Kidney glomerular epithelial cell (primary cell): ENCODE results near the gene SV2C.
"Not testable (repeated sequence)": the region's sequence is repeated elsewhere in the genome, so short reads cannot be mapped to it uniquely, and the experiment has no call there.

Experiments
- DNase-seq: peaks from one replicate; lab custom pipeline; 2025; lab: John Stamatoyannopoulos, UW

SV2C gene

DNA sequence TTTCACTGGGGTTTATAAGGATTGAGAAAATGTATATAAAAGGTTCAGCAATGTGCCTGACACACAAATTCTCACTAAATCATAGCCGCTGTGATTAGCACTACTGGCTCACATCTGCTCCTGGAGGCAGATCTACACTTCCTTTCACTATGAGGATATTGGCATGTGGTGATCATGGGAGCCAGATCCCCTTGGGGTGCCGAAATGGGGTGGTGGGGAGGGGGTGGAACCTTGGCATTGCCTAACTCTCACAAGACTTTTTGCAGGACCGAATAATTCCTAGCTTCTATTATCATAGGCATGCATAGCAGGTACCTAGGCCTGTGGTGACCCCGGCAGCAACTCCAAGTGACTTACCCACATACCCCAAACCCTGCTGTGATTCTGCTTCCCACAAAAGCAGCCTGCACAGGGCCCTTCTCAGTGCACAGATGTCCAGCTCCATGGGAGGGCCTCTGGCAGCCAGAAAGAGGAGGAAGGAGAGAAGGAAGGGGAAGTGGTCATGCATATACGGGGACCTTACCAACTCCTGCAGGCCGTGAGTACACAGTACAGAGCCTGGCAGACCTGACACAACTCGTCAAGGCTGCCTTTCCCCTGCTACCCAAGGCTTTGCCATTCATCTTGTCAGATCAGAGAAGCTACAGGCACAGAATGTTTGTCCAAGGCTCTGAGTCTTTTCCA is 258.6 kb downstream of the SV2C start:
- DNase-seq = no peak

DNA sequence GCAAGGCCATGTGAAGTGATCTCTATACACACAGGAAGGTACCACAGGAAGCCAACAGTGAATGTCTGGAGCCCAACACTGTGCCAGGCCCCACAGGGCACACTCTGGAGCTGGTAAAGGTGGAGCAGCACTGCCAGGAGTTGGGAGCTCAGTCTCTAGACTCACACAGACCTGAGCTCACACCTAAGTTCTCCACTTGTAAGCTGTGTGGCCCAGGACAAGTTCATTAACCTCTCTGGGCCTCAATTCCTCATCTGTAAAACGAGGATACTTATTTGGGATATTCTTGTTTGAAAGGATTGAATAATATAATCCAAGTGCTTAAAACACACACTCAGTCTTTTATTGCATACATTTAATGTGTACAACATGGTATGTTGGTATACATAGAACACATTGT is 259.3 kb downstream of the SV2C start:
- no peak for DNase-seq

DNA sequence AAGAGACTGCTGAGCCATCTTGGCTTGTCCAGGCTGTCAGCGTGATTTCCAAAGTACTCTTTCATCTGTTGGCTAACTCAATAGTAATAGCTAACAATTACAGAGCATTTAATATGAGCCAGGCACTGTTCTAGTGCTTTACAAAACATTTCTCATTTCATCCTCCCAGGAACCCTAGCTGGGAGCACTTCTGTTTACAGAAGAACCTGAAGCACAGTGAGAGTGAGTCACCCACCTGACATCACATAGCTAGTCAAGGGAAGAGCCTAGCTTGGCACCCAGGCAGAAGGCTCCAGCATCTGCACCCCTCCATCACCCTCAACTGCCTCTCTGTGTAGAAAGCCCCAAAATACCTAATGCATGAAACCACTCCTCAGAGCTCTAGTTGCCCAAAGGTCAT is 262.4 kb downstream of the SV2C start:
- no peak for DNase-seq

DNA sequence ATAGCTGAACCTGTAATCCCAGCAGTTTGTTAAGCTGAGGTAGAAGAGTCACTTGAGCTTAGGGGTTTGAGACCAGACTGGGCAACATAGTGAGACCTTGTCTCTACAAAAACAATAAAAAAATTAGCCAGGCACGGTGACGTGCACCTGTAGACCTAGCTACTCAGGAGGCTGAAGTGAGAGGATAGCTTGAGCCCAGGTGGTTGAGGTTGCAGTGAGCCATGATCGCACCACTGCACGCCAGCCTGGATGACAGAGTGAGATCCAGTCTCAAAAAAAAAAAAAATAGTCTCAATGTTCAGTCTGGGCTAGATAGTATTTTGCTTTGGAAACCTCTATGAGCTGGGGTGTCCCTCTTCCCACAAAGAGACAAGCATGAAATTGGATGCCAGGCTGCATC is 268.0 kb downstream of the SV2C start:
- DNase-seq = no peak

DNA sequence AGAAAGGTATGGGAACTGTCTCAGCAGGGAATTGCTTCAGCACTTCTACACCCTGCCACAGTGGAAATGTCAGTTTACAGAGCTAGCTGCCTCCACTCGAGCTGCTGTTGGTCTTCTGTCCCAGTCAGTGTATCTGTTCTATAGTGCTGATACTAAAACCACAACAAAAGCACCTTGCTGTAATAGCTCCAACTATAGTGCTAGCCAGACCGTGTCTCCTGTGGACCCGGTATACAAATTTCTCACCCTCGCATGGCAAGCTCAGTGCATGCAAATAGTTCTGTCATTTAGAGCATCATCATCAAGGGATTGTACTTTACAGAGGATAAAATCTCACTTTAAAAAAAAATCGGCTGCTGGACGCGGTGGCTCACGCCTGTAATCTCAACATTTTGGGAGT is 268.4 kb downstream of the SV2C start:
- DNase-seq = no peak

DNA sequence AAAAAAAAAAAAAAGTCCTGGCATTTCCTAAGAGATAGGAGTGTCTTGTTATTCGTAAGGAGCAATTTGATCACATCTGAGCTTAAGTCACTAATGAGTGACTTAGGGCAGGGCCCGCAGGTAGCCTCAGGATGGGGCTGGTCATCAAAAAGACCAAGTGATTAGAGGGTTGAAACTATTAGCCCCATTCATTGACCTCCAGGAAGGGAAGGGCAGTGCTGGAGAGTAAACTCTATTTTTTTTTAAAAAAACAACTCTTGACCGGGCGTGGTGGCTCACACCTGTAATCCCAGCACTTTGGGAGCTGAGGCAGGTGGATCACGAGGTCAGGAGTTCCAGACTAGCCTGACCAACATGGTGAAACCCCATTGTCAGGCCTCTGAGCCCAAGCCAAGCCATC is 273.7 kb downstream of the SV2C start:
- DNase-seq = no peak

DNA sequence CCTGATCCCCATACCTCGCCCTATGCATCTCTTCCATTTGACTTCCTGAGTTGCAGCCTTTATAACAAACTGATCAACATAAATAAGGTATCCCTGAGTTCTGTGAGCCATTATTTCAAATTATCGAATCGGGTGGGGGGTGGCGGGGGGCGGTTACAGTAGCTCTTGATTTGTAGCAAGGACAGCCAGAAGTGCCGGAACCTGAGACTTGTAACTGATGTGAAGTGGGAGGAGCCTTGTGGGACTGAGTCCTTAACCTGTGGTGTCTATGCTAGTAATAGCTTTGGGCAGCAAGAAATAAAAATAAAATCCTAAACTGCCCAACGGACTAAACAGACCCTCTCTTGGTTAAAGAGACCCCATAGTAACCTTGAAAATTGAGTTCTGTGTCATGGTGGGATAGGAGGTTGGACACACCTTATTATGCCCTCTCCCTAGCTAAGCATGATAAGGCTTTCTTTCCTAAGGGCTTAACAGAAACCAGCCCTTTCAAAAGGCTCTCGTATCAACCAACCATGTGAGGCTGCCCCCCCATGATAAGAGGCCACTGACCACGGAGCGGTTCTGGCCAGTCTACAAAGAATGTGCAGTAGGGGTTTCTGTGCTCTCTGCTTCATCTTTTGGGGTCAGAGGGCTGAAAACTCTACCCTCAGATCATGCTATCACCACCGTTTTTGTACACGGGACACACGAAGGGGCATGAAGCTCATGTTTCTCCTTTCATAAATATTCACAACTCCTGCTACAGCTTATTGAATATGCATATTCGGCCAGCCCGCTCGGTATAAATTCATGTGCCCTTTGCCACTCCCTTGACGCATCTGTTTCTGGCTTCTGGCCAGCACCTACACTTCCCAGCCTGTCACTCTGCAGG is 280.4 kb downstream of the SV2C start:
- no peak for DNase-seq

DNA sequence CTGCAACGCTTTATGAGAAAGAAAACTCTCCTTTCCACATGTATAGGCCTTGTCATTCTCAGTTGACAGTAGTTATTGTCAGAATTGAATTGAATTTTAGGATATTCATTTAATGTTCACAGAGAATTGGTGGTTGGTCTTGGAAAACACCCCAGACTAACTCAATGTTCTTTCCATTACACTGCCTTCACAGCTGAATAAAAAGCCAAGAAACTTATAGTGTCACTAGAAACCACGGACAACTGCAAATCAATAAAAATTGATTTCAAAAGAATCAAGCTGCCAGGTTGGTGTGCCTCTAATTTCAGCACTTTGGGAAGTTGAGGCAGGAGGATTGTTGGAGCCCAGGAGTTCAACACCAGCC is 281.0 kb downstream of the SV2C start:
- DNase-seq = no peak

DNA sequence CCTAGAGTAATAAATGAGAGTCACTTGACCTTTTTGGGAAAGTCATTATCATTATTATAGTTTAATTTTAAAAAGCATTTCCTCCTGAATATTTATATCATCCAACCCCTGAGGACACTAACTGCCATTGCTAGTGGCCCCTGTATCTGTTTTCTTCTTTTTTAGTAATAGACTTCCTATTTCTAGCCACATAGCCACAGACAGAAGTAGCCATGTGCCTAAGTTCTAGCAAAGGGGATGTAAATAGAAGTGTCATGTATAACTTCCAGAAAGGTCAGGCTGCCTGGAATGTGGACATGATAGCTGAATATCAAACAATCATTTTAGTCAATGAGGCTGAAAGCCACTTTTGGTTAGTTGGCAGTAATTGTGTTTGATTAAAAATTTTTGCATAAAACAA is 282.4 kb downstream of the SV2C start:
- no peak for DNase-seq

DNA sequence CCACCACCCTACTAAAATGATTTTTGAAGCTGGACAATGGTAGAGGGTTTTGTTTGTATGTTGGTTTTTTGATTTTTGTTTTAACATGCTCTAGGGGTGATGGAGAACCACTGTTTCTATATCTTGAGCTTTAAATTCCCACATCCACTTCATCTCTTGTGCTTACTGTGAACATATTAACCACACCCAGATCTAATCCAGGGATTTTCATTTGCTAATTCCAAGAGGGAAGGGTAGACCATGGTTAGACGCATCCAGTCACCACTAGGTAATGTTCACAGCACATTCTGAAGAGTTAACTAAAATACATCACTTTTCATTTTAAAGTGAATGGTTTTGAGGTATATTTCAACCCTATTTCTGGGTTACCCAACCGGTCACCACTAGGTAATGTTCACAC is 283.4 kb downstream of the SV2C start:
- no peak for DNase-seq

DNA sequence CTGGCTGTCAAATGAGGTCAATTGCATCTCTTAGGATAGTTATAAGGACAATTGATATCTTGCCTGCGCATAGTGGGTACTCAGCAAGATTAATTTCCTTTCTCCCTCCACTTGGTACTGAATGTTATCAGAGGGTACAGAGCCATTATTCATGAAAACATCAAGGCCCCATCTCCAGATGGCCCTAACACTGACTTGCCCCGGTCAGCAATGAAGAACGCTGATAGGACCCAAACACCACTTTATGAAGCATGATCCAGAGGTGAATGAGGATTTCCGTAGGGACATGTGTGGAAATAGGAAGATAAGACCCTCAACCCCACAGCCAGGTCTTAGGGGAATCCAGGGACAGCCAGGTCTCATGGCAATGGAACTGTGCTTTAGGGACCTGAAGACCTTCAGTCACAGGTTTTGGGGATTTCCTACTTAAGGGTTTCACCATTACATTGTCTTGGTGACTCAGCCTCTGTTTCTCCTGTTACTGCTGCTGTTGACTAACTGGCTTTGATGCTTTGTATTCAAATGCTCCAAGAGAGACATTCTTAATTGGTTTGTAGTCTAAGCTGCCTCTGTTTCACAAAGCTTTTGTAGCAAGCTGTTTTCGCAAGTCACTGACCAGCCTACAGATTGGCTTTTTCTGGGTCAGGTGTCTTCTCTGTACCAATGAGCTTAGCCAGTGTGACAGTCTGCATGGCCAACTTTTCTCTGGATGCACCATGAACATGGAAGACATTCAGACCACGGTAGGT is 284.6 kb downstream of the SV2C start:
- DNase-seq = no peak

DNA sequence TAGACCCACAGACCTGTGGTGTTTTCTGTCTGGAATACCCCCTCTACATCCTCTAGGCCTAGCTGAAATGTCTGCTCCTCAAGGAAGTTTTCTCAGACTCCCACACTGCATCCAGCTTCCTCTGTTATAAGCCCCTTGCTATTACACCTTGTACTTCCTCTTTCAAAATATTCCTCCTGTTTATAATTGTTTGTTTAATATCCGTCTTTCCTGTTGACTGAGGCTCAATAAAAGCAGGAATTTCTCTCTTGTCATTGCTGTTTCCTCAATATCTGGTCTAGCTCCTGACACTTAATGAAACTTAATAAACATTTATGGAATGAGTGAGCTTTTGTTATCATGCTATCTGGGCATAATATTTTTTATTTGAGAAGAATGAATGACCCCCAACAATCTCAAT is 285.8 kb downstream of the SV2C start:
- no peak for DNase-seq

DNA sequence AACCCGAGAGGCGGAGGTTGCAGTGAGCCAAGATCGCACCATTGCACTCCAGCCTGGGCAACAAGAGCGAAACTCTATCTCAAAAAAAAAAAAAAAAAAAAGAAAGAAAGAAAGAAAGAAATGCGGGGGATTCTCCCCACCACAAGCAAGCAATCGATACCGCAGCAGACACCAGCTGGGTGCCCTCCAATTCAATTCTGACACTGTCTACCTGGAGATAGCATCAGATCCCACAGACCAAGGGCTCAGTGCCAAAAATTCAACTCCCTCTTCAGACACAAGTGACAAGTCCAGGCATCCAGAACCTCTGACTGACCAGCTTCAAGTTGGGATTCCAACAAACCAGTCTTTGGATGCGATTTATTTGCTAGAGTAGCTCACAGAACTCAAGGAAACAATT is 286.5 kb downstream of the SV2C start:
- DNase-seq = not testable (repeated sequence)

DNA sequence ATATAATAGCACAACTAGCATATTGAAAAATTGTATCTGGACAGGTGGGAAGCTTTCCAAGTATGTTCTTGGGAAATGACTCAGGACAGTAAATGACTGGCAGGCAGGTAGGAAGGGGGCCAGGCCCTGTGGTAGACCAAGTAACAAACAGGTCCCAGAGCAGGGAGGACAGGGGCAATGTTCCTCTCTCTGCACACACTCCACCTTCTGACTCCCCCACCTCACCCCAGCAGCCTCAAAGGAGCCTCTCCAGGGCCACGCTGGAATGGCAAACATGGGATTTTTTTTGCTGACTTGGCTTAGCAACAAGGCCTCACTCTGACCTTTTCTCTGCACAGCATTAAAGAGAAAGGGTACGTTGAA is 288.8 kb downstream of the SV2C start:
- DNase-seq = no peak

DNA sequence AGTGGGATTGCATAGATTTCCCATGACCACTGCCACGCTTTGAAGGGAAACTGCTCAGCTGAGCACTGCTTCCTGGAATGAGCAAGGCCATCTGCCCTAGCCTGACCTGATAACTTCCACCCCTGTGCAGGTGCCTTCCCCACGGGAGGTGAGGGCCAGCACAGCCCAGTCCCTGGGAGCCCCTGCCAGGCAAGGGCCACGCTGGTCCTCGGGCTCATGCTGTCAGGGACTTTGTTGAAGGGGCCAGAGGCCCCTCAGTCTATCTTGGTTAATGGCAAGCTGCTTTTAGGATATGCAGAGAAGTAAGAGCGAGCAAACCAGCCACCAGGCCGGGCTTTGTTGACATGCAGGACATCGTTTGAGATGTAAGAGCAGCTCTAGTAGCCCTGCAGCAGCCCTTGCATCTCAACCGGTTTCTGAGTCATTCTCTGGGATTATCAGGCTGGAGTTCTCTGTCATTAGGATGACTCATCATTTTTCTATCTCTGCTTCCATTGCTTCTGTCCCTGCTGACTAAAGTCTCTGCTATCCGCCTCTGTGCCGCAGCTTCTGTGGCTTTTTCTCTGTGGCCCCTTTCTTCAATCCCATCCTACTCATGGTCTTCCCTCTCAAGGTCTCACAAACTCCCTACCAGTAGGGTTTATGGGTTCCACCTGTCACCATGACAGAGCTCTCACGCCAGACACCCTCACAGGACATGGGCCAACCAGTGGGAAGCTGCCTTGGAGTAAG is 289.3 kb downstream of the SV2C start:
- DNase-seq = peak; percentile 92

DNA sequence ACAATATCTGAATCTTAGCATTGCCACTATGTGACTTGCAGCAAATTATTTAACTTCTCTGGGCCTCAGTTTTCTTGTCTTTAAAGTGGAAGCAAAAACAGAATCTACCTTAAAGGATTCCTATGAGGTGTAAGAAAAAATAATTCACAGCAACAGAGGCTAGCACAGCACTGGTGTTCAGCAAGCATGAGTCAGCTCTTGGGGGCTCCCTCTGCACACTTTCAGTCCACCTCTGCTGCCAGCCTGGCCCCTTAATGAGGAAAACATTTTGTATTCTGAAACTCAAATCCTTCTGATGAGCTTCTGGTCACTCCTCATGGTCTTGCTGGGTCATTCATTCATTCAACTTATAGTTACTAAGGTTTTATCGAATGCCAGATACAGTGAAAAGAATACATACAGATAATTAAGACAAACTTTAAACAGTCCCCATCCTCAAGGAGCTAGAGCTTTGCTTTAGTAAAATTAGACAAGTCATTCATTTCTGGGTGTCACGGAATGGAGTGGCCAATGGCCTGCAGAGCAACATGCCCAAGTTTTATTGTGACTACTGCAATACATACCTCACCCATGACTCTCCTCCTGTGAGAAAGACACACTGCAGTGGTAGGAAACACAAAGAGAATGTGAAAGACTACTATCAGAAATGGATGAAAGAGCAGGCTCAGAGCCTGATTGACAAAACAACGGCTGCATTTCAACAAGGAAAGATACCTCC is 293.1 kb downstream of the SV2C start:
- no peak for DNase-seq

DNA sequence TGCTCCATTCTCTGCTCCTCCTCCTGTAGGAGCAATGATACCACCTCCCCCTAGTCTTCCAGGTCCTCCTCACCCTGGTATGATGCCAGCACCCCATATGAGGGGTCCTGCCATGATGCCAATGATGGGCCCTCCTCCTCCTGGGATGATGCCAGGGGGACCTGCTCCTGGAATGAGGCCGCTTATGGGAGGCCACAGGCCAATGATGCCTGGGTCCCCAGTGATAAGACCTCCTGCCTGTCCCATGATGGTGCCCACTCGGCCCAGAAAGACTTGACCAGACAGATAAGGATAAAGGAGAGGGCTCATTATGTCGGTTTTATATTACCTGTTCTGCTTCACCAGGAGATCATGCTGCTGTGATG is 293.7 kb downstream of the SV2C start:
- no peak for DNase-seq

DNA sequence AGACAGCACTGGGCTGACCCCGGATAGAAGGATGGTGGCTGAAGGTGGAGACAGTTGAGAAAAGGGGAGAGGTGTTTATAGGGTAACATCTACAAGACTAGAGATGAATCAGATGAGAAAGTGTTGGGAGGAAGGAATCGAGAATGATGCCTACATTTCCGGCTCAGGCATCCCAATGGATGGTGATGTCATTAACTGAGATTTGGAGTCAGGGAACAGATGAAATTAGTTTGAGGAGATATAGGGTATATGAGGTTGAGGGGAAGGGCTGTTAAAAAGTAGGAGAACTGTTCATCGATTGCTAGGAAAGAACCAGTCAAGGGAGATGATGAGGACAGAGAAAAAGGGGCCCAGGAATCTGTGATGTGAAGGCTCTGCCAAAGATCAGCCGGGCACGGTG is 295.2 kb downstream of the SV2C start:
- no peak for DNase-seq

DNA sequence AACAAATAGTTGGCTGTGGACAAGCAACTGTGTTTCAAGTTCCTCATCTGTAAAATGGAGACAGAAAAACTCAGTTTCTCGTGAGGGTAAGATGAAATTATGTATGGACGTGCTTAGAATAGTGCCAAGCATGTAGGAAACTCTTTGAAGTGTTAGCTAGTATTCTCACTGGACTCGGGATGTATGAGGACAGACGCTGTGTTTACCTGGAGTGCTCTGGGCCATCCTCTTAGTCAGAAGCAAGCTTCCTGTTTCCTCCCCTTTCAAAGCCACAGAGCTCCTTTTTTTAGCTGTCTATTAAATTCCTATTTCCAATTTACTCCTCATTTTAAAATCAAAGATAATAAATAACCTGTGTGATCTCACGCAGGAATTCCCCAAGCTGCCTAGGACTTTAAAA is 296.1 kb downstream of the SV2C start:
- no peak for DNase-seq

DNA sequence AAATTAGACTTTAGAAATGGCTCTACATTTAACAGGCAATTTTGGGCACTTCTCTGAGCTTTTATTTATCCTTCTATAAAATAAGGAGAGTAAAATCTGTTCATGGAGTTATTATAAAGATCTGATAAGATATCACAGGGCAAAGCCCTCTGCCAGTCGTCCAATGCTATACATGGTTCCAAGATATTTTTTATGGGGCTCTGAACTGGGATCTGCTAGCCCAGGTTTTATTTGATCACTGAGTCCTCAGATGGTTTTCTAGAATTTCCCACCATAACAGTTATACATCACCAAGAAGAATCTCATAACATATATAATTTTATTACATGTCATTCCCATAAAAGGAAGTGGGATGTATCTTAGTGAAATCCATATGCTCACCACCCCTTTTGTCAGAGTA is 296.7 kb downstream of the SV2C start:
- no peak for DNase-seq

DNA sequence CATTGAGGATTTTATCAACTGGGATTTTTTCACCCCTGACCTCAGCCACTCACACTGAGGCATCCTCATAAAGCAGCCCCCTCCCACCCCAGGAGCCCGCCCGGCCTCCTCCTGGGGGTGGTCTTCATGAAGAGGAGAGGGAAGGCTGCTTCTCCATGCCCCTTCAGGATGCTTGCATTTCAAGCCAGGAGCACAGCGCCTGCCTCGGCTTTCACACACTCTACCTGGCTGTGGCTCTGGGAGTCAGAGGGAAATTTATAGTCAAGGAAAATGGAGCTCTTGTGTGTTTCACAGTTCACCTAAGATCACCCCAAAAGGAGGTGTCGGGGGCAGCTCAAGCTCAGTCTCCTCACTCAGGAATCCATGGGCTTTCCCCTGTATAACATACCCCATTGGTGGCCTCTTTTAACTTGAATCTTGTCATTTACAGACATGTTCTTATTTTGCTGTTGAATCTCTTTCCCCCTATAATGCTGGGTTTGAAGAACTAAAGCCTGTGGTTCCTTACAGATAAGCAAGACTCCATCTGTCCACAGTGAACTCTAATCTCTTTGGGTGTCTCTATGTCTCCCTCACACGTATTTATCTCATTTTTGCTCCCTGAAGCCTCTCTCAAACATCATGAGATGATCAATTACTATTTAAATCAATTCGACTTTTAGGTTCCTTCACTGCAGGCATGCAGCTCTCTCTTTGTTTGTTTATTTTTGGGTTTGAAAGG is 297.3 kb downstream of the SV2C start:
- no peak for DNase-seq
